AG04450 (cell line): ENCODE results near the gene RHEX. TPM values are rescaled to one million over a fixed set of nuclear protein-coding genes. Genes with fewer than 3 reads are reported as not detected.

Experiments
- CTCF ChIA-PET: fragments of 300-600, 350-600 bp; formaldehyde crosslinking; extraction: SDS; loops from one replicate; lab custom pipeline; 2022; ENCODE audit warnings: antibody characterized with exemption, inconsistent platforms; lab: Charles Lee
- POLR2A ChIA-PET: fragments of 350-600 bp; formaldehyde crosslinking; extraction: SDS; loops from one replicate; lab custom pipeline; 2021; ENCODE audit warnings: antibody characterized with exemption, inconsistent platforms; lab: Yijun Ruan, JAX
- DNase-seq: peaks from one replicate; pipeline ENCODE4 v3.0.0-alpha.2; 2011; ENCODE audit warnings: low read depth, low spot score
- H3K27ac ChIP-seq: one replicate; pipeline ENCODE4 v1.5.1; 2012; ENCODE audit warnings: low read depth, low read length, control low read depth
- H3K27me3 ChIP-seq: one replicate; pipeline ENCODE4 v1.6.0; 2012; ENCODE audit warnings: low read length; ENCODE audit not compliant: control insufficient read depth, insufficient read depth
- H3K4me3 ChIP-seq: 2 replicates; pipeline ENCODE4 v1.5.1; 2011; ENCODE audit warnings: mild to moderate bottlenecking, low read depth, low read length, control low read depth
- H3K9me3 ChIP-seq: 2 replicates; pipeline ENCODE4 v1.5.1; 2012; ENCODE audit warnings: low read length; ENCODE audit not compliant: control insufficient read depth, insufficient read depth
- CTCF ChIP-seq: IDR thresholded peaks from 2 replicates; pipeline ENCODE4 v1.5.1; 2011; ENCODE audit warnings: low read depth, low read length, control low read depth, inconsistent platforms
- polyA plus RNA-seq: library from polyadenylated mRNA; depleted of rRNA; stranded (reverse); fragments of >200 nt; gene quantifications from 2 replicates; pipeline ENCODE4 v1.2.3, GENCODE V29; 2011

The RHEX gene
- polyA plus RNA-seq, 1 experiment: not detected

DNA sequence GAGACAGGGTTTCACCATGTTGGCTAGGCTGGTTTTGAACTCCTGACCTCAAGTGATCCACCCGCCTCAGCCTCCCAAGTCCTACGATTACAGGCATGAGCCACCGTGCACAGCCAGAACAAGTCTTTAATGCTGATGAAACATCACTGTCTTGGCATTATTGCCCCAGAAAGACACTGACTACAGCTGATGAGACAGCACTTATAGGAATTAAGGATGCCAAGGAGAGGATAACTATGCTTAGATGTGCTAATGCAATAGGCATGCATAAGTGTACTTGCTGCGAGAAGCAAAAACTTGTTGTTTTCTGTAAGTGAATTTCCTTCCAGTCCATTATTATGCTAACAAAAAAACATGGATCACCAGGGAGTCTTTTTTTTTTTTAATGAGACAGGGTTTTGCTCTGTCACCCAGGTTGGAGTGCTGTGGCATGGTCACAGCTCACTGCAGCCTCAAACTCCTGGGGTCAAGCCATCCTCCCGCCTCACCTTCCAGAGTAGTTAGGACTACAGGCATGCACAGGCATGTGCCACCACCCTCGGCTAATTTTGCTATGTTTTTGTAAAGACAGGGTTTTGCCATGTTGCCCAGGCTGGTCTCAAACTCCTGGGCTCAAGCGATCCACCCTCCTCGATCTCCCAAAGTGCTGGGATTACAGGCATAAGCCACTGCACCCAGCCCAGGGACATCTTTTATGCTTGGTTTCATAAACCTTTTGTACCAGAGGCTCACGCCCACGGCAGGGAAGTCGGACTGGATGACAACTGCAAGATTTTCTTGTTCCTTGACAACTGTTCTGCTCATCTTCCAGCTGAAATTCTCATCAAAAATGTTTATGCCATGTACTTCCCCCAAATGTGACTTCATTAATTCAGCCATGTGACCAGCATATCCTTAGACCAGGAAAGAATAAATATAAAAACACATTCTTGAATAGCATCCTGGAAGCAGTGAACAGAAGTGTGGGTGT is 23.1 kb downstream of the RHEX start:
- TF ChIP-seq CTCF: no peak
- H3K27me3 ChIP-seq: peaks cover 22% of the 10 kb centered on the region
- DNase-seq: no peak
- ChIA-PET POLR2A (no interaction called here), CTCF (interaction anchor here (0.7 to 0.8 kb wide), 2 partner anchors 32 to 99 kb away, joined by 3 to 4 read pairs; no protein-coding TSS in a partner anchor)
- no peak overlapping the region for H3K27ac ChIP-seq
- H3K9me3 ChIP-seq: no peaks in the 10 kb centered on the region
- H3K4me3 ChIP-seq: no peak overlapping the region

GRCh38 chr1:206079135-206079534 is 26.2 kb downstream of the RHEX start:
- POLR2A ChIA-PET: no interaction called here
- H3K4me3 ChIP-seq: no peak overlapping the region
- no peak for DNase-seq
- H3K9me3 ChIP-seq: no peaks in the 10 kb centered on the region
- H3K27ac ChIP-seq: no peak overlapping the region
- peaks cover 36% of the 10 kb centered on the region for H3K27me3 ChIP-seq
- CTCF ChIA-PET: interaction anchor here (1.1 to 1.7 kb wide), 3 partner anchors 27 to 160 kb away, joined by 3 to 5 read pairs (median 4); no protein-coding TSS in a partner anchor
- no peak for TF ChIP-seq CTCF

GRCh38 chr1:206080026-206080820 is 27.2 kb downstream of the RHEX start:
- CTCF ChIA-PET: interaction anchor here (1.3 to 1.7 kb wide), 2 partner anchors 26 to 50 kb away, joined by 4 to 5 read pairs; no protein-coding TSS in a partner anchor
- Histone ChIP-seq H3K4me3 (no peak overlapping the region), H3K9me3 (no peaks in the 10 kb centered on the region), H3K27me3 (peaks cover 42% of the 10 kb centered on the region), H3K27ac (no peak overlapping the region)
- DNase-seq: no peak
- TF ChIP-seq CTCF: no peak
- POLR2A ChIA-PET: no interaction called here

DNA sequence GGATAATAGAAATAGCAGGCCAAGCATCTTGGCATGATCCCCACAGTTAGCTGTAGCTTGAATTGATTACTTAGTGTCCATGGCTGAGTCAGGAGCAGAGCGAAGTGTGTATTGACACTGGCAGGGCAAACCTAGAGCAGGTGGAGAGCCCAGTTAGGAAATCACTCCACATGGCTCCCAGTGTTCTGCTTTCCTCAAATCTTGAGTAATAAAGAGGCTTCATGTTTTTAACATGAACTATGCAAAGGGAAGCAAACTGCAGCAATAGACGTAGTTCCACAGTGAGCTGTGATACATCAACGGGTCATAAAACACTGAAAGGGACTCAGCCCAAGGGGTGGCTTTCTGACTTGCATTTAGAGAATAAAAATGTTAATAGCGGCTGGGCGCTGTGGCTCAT is 28.9 kb downstream of the RHEX start:
- CTCF ChIA-PET: interaction anchor here (0.5 kb wide), 1 partner anchor 23 kb away, joined by 3 read pairs; no protein-coding TSS in a partner anchor
- no peaks in the 10 kb centered on the region for H3K9me3 ChIP-seq
- no peak for TF ChIP-seq CTCF
- H3K4me3 ChIP-seq: no peak overlapping the region
- POLR2A ChIA-PET: no interaction called here
- no peak overlapping the region for H3K27ac ChIP-seq
- DNase-seq: no peak
- H3K27me3 ChIP-seq: peaks cover 46% of the 10 kb centered on the region
